Testis (tissue), 3 donors: ENCODE results near the gene ZNF568. TPM values are rescaled to one million over a fixed set of nuclear protein-coding genes. Genes with fewer than 3 reads are reported as not detected.

ENCODE experiments used
- DNase-seq: peaks from one replicate; pipeline ENCODE4 v3.0.0-alpha.2; 2019
- H3K27ac ChIP-seq, 2 donors: fragments of 200-600 bp; sonication (generic); one replicate each; pipeline ENCODE4 v1.5.1; 2019
- H3K27me3 ChIP-seq: fragments of 200-600 bp; sonication (generic); one replicate; pipeline ENCODE4 v1.5.1; 2019
- H3K36me3 ChIP-seq: fragments of 200-600 bp; sonication (generic); one replicate; pipeline ENCODE4 v1.5.1; 2017; ENCODE audit warnings: low read depth; ENCODE audit errors: missing control alignments
- H3K4me1 ChIP-seq: fragments of 200-600 bp; sonication (generic); one replicate; pipeline ENCODE4 v1.5.1; 2019
- H3K4me3 ChIP-seq, 2 donors: fragments of 200-600 bp; sonication (generic); one replicate each; pipeline ENCODE4 v1.5.1; 2017 to 2019
- H3K9me3 ChIP-seq: fragments of 200-600 bp; sonication (generic); one replicate; pipeline ENCODE4 v1.5.1; 2017
- POLR2A ChIP-seq: fragments of 450-650 bp; IDR thresholded peaks from one replicate; pipeline ENCODE4 v1.6.1; 2017; ENCODE audit warnings: antibody characterized with exemption, mild to moderate bottlenecking, moderate library complexity
- WGBS, 2 donors: methylation state at CpG; one replicate each; pipeline ENCODE4 v1.1.5; 2018; 5-methylcytosine and 5-hydroxymethylcytosine counted together
- intact Hi-C: fragments of 100-400 bp; cut with DNase I; formaldehyde crosslinking; loops from one replicate; pipeline ENCODE4 v1.15.1; 2023; ENCODE audit warnings: low total_unique reads
- polyA plus RNA-seq: library from polyadenylated mRNA; stranded (reverse); fragments of 350-450 nt; fragmentation: Illumina TruSeq; extraction: RNeasy Lipid Tissue Mini Kit (QIAGEN cat#74804); gene quantifications from one replicate; pipeline ENCODE4 v1.2.3, GENCODE V29; 2014; ENCODE audit warnings: low read depth, low replicate concordance; ENCODE audit not compliant: insufficient read depth
- total RNA-seq, 2 donors: library from RNA; depleted of rRNA; stranded (reverse); fragments of >200 nt; gene quantifications; one replicate each; pipeline ENCODE4 v1.2.3, GENCODE V29; 2016
- TF ChIP-seq, protein P1 (sequence below), 3 experiments: fragments of 450-650 bp in 2 of 3; fragments of 200-600 bp in 1 of 3; sonication (generic) in 1 of 3; IDR thresholded peaks; one replicate each; pipeline ENCODE4 v1.5.1; 2016 to 2019; ENCODE audit warnings: antibody characterized with exemption in 3 of 3, mild to moderate bottlenecking in 2 of 3, moderate library complexity in 1 of 3

Gene ZNF568
- total and polyA plus RNA-seq, 3 donors from 2014 or later = 8.1 to 13.3 (median 9.9) TPM

GRCh38 chr19:37009871-37010270 is 93.7 kb downstream of the ZNF568 start:
- DNase-seq = peak; percentile 63
- peak overlapping the region; percentile 21 to 51 for H3K4me3 ChIP-seq
- no peaks in the 10 kb centered on the region for H3K4me1 ChIP-seq
- H3K27ac ChIP-seq = no peak overlapping the region
- intact Hi-C loops = no loop called here
- 64 to 73% methylated on average over 11 to 28 of the region's 28 CpGs for WGBS, 2 donors
- no peaks in the 10 kb centered on the region for H3K9me3 ChIP-seq
- TF ChIP-seq POLR2A = no peak
- TF ChIP-seq, protein P1, sequence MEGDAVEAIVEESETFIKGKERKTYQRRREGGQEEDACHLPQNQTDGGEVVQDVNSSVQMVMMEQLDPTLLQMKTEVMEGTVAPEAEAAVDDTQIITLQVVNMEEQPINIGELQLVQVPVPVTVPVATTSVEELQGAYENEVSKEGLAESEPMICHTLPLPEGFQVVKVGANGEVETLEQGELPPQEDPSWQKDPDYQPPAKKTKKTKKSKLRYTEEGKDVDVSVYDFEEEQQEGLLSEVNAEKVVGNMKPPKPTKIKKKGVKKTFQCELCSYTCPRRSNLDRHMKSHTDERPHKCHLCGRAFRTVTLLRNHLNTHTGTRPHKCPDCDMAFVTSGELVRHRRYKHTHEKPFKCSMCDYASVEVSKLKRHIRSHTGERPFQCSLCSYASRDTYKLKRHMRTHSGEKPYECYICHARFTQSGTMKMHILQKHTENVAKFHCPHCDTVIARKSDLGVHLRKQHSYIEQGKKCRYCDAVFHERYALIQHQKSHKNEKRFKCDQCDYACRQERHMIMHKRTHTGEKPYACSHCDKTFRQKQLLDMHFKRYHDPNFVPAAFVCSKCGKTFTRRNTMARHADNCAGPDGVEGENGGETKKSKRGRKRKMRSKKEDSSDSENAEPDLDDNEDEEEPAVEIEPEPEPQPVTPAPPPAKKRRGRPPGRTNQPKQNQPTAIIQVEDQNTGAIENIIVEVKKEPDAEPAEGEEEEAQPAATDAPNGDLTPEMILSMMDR (IDR thresholded peaks at IDR 0.05) = no peak
- H3K36me3 ChIP-seq = no peaks in the 10 kb centered on the region
- H3K27me3 ChIP-seq = no peaks in the 10 kb centered on the region

DNA sequence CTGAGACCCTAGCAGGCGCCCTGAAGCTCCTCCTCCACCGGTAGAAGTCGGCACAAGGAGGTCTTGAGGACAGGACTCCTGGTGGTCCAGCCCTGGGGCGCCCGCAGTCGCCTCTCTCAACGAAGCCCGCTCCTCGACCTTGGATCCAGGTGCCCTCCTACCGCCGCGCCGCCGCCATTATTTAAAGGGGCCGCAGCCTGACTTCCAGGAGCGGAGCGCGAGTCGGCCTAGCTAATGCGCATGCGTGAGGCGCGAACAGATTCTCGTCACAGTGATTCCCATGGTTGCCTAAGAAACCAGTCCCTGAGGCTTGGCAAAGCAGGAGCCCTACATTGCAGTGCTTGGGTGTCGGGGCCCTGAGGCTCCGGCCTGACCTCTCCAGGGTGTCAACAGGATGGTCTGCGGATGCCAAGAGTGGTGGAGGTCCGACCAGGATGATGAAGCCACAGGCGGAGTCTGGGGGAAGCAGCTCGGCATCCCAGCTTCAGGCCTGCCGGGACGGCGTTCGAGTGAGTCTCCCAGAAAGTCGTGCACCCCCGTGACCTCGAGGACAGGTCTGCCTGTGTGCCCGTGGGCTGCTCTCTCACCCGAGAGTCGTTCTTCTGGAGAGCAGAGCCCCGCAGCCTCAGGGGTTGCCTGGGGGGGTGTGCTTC is 96.1 kb downstream of the ZNF568 start:
- Histone ChIP-seq H3K27ac (no peak overlapping the region), H3K4me3 (peak overlapping the region; percentile 32 to 34), H3K9me3 (no peaks in the 10 kb centered on the region), H3K4me1 (no peaks in the 10 kb centered on the region), H3K27me3 (no peaks in the 10 kb centered on the region), H3K36me3 (no peaks in the 10 kb centered on the region)
- intact Hi-C loops = no loop called here
- WGBS, 2 donors = 62 to 80% methylated on average over 8 to 41 of the region's 41 CpGs
- TF ChIP-seq, protein P1 (IDR thresholded peaks at IDR 0.05) = no peak
- TF ChIP-seq POLR2A = no peak
- peak; percentile 82 for DNase-seq

DNA sequence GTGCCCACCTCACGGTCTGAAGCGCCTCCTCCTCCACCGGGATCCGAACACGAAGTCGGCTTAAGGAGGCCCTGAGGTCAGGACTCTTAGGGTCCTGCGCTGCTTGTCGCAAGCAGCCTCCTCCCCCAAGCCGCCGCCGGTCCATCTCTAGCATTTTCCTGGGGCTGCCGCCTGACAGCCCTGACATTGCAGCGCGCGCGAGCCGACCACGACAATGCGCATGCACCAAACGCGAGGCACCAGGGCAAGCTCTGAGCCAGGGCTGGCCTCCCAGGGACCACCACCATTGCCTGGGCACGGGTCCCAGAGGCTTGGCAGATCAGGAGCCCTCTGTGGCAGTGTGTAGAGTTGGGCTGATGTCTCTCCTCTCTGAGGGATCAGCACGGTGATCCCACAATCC is 98.3 kb downstream of the ZNF568 start:
- Histone ChIP-seq H3K36me3 (no peaks in the 10 kb centered on the region), H3K27ac (no peak overlapping the region), H3K9me3 (no peaks in the 10 kb centered on the region), H3K27me3 (no peaks in the 10 kb centered on the region), H3K4me1 (no peaks in the 10 kb centered on the region), H3K4me3 (no peak overlapping the region)
- TF ChIP-seq, protein P1 (IDR thresholded peaks at IDR 0.05) = no peak
- TF ChIP-seq POLR2A = no peak
- intact Hi-C loops = no loop called here
- 87 to 90% methylated on average over 2 to 23 of the region's 23 CpGs for WGBS, 2 donors
- DNase-seq = no peak

- Histone ChIP-seq H3K4me1 (no peaks in the 10 kb centered on the region), H3K4me3 (no peak overlapping the region), H3K9me3 (no peaks in the 10 kb centered on the region), H3K27me3 (no peaks in the 10 kb centered on the region), H3K36me3 (no peaks in the 10 kb centered on the region), H3K27ac (no peak overlapping the region)
- intact Hi-C loops = no loop called here
- WGBS, 2 donors = 44 to 45% methylated on average over 1 of the region's 1 CpG
- no peak for DNase-seq
- TF ChIP-seq POLR2A = no peak
- TF ChIP-seq, protein P1 (IDR thresholded peaks at IDR 0.05) = no peak
These were observed 129.0 kb downstream of the ZNF568 start for GRCh38 chr19:37045140-37045539.

Other genes with a start within 250 kb of the ZNF568 start
- 10 to 100 TPM; 10.2 to 12.8 TPM for gene ZNF461, start 249.5 kb upstream of the ZNF568 start, total RNA-seq
- gene ZNF461, start 249.5 kb upstream of the ZNF568 start, polyA plus RNA-seq = 13.0 TPM
- gene ZNF567, start 228.7 kb upstream of the ZNF568 start, total RNA-seq = 10 to 100 TPM in 1 of 2 donors, 1 to 10 TPM in 1; 9.8 to 17.0 TPM
- 17.9 TPM for gene ZNF567, start 228.7 kb upstream of the ZNF568 start, polyA plus RNA-seq
- 10 to 100 TPM; 10.6 to 17.8 TPM for gene ZNF850, start 143.5 kb upstream of the ZNF568 start, total RNA-seq
- gene ZNF850, start 143.5 kb upstream of the ZNF568 start, polyA plus RNA-seq = 4.1 TPM
- gene ZNF790, start 77.9 kb upstream of the ZNF568 start, total RNA-seq = 1 to 10 TPM; 7.4 to 9.3 TPM
- 16.9 TPM for gene ZNF790, start 77.9 kb upstream of the ZNF568 start, polyA plus RNA-seq
- gene ZNF345, start 65.5 kb upstream of the ZNF568 start, total RNA-seq = 10 to 100 TPM in 1 of 2 donors, 1 to 10 TPM in 1; 9.5 to 14.4 TPM
- gene ZNF345, start 65.5 kb upstream of the ZNF568 start, polyA plus RNA-seq = 14.3 TPM
- 10 to 100 TPM; 10.5 to 19.9 TPM for gene ZNF829, start within 50 bp of the ZNF568 start, total RNA-seq
- 12.1 TPM for gene ZNF829, start within 50 bp of the ZNF568 start, polyA plus RNA-seq
- gene ZNF420, start 162.1 kb downstream of the ZNF568 start, total RNA-seq = 10 to 100 TPM; 17.7 to 17.8 TPM
- gene ZNF420, start 162.1 kb downstream of the ZNF568 start, polyA plus RNA-seq = 17.6 TPM